ENCODE data around the gene BCAT1. TPM values are rescaled to one million over a fixed set of nuclear protein-coding genes. Genes with fewer than 3 reads are reported as not detected.

Gene BCAT1
- total and polyA plus RNA-seq, 9 of the 15 experiments (the other 6 are each of a cell fraction or from before 2014, with no cell fraction given), result 38.5 to 157 (median 66.8) TPM

DNA sequence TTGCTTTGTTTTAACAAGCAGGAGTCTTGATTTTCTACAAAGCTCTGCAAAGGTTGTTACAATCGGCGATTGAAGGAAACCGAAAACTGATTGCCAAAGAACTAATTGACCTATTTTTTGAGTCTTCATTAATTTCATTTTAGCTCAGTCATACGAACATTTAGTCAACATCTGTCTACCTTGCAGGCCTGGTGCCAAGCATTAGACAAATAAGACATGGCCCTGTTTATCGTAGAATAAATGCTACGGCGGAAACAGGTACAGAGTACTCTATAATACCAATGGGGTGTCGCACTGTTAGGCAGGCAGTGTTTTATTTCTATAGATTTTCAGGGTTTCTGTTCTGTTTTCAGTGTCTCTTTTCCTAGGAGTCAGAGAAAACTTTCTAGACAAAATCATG is 171.5 kb downstream of the BCAT1 start (continued):
- TF ChIP-seq, protein P1, sequence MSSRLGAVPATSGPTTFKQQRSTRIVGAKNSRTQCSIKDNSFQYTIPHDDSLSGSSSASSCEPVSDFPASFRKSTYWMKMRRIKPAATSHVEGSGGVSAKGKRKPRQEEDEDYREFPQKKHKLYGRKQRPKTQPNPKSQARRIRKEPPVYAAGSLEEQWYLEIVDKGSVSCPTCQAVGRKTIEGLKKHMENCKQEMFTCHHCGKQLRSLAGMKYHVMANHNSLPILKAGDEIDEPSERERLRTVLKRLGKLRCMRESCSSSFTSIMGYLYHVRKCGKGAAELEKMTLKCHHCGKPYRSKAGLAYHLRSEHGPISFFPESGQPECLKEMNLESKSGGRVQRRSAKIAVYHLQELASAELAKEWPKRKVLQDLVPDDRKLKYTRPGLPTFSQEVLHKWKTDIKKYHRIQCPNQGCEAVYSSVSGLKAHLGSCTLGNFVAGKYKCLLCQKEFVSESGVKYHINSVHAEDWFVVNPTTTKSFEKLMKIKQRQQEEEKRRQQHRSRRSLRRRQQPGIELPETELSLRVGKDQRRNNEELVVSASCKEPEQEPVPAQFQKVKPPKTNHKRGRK (tag; IDR thresholded peaks at IDR 0.05), result no peak
- TF ChIP-seq PHB (CRISPR knock-in tag; IDR thresholded peaks at IDR 0.05), result no peak
- no peak for TF ChIP-seq ZNF398 (CRISPR knock-in tag; IDR thresholded peaks at IDR 0.05)
- no peak for TF ChIP-seq FOXM1 (IDR thresholded peaks at IDR 0.05; ENCODE audit: low read depth)
- TF ChIP-seq FOXM1 (CRISPR knock-in tag; IDR thresholded peaks at IDR 0.05; ENCODE audit: low read depth), result no peak
- TF ChIP-seq ZBTB33 (CRISPR knock-in tag; IDR thresholded peaks at IDR 0.05), result no peak
